H1 (cell line): ENCODE results near the gene SKIL. TPM values are rescaled to one million over a fixed set of nuclear protein-coding genes. Genes with fewer than 3 reads are reported as not detected.

Source experiments
- CTCF ChIA-PET: fragments of 300-600 bp; sonication (Branson Sonifier 250); formaldehyde crosslinking; loops from one replicate; lab custom pipeline; 2021; ENCODE audit not compliant: partially characterized antibody; lab: Charles Lee
- POLR2A ChIA-PET: fragments of 300-600 bp; sonication (Branson Sonifier 250); formaldehyde crosslinking; loops from one replicate; lab custom pipeline; 2021; ENCODE audit warnings: inconsistent platforms; ENCODE audit not compliant: partially characterized antibody; lab: Charles Lee
- DNase-seq, 2 experiments: peaks; one replicate each; pipeline versions ENCODE4 v3.0.0 to v3.0.0-alpha.2; 2010 to 2022; ENCODE audit warnings: low spot score in 2 of 2, low read depth in 1 of 2, mixed read lengths in 1 of 2
- FAIRE-seq: peaks from 2 replicates; lab custom pipeline; 2011; peaks lifted over from hg19 to GRCh38; lab: Jason Lieb, UNC
- H2AFZ ChIP-seq: 2 replicates; pipeline ENCODE4 v1.8.1; 2012; ENCODE audit warnings: low read length, inconsistent platforms
- H2AK5ac ChIP-seq: 2 replicates; pipeline ENCODE4 v1.6.1; 2013; ENCODE audit warnings: low read depth, low read length
- H2BK120ac ChIP-seq: replicated peaks from 2 replicates; pipeline ENCODE3; 2013; ENCODE audit warnings: low read depth, low read length, inconsistent platforms
- H2BK12ac ChIP-seq: 2 replicates; pipeline ENCODE4 v1.6.1; 2013; ENCODE audit warnings: low read depth, low read length
- H2BK15ac ChIP-seq: 2 replicates; pipeline ENCODE4 v1.6.1; 2013; ENCODE audit warnings: low read length
- H2BK20ac ChIP-seq: 2 replicates; pipeline ENCODE4 v1.6.1; 2013; ENCODE audit warnings: low read length
- H2BK5ac ChIP-seq: 2 replicates; pipeline ENCODE4 v1.6.1; 2013; ENCODE audit warnings: low read depth, low read length
- H3K14ac ChIP-seq: 2 replicates; pipeline ENCODE4 v1.6.1; 2013; ENCODE audit warnings: inconsistent platforms; ENCODE audit not compliant: insufficient read length
- H3K18ac ChIP-seq: 2 replicates; pipeline ENCODE4 v1.6.1; 2013; ENCODE audit warnings: low read length; ENCODE audit errors: extremely low read depth
- H3K23ac ChIP-seq: 2 replicates; pipeline ENCODE4 v1.6.1; 2013; ENCODE audit warnings: inconsistent platforms; ENCODE audit not compliant: insufficient read length
- H3K23me2 ChIP-seq: 2 replicates; pipeline ENCODE4 v1.6.1; 2013; ENCODE audit warnings: low read depth, low read length
- H3K27ac ChIP-seq: 2 replicates; pipeline ENCODE4 v1.6.1; 2011; ENCODE audit warnings: low read depth, low read length, inconsistent platforms
- H3K27me3 ChIP-seq, 4 experiments: replicated peaks in 1 of 4; 1 replicate in 1 of 4; 2 replicates in 3 of 4; pipeline versions ENCODE4 v1.6.1 to v1.8.1; 2011 to 2013; ENCODE audit warnings: low read length in 3 of 4, mild to moderate bottlenecking in 3 of 4, inconsistent platforms in 2 of 4, mixed read lengths in 2 of 4, moderate library complexity in 1 of 4; ENCODE audit not compliant: control insufficient read depth in 3 of 4, insufficient read depth in 3 of 4; ENCODE audit errors: extremely low read depth in 1 of 4
- H3K36me3 ChIP-seq, 4 experiments: 2 replicates each; pipeline versions ENCODE4 v1.6.1 to v1.8.1; 2011 to 2013; ENCODE audit warnings: mild to moderate bottlenecking in 4 of 4, low read length in 3 of 4, moderate library complexity in 2 of 4, control low read depth in 1 of 4, inconsistent platforms in 1 of 4; ENCODE audit not compliant: insufficient read depth in 4 of 4, control insufficient read depth in 2 of 4
- H3K4ac ChIP-seq: replicated peaks from 2 replicates; pipeline ENCODE3; 2013; ENCODE audit warnings: low read length, low read depth, mixed read lengths, inconsistent platforms; ENCODE audit not compliant: insufficient read length
- H3K4me1 ChIP-seq, 4 experiments: replicated peaks in 1 of 4; 1 replicate in 1 of 4; 2 replicates in 3 of 4; pipeline versions ENCODE4 v1.6.1 to v1.8.1; 2011 to 2013; ENCODE audit warnings: low read length in 3 of 4, inconsistent platforms in 2 of 4, mixed read lengths in 1 of 4; ENCODE audit not compliant: insufficient read depth in 4 of 4, control insufficient read depth in 3 of 4
- H3K4me2 ChIP-seq, 2 experiments: 2 replicates each; pipeline versions ENCODE4 v1.6.1 to v1.8.1; 2011 to 2013; ENCODE audit warnings: low read depth in 2 of 2, low read length in 2 of 2, control low read depth in 1 of 2, inconsistent platforms in 1 of 2, mild to moderate bottlenecking in 1 of 2; ENCODE audit not compliant: insufficient read depth in 1 of 2
- H3K4me3 ChIP-seq, 4 experiments: fragments of 200-600, 300-600 bp in 1 of 4; sonication (generic), shearing (Covaris generic), sonication (Bioruptor Twin) in 1 of 4; 2 replicates each; pipeline versions ENCODE4 v1.5.1 to v1.8.1; 2011 to 2016; ENCODE audit warnings: low read length in 4 of 4, low read depth in 3 of 4, control low read depth in 2 of 4, inconsistent platforms in 2 of 4, mild to moderate bottlenecking in 2 of 4, mixed read lengths in 1 of 4, moderate library complexity in 1 of 4; ENCODE audit not compliant: insufficient read depth in 2 of 4; ENCODE audit errors: extremely low read depth in 1 of 4
- H3K56ac ChIP-seq: replicated peaks from 2 replicates; pipeline ENCODE3; 2013; ENCODE audit warnings: low read depth, mild to moderate bottlenecking, mixed read lengths, low read length, inconsistent platforms; ENCODE audit not compliant: insufficient read length
- H3K79me1 ChIP-seq: 2 replicates; pipeline ENCODE4 v1.6.1; 2013; ENCODE audit warnings: low read depth, low read length, control low read depth
- H3K79me2 ChIP-seq, 2 experiments: 2 replicates each; pipeline versions ENCODE4 v1.6.1 to v1.8.1; 2012 to 2013; ENCODE audit warnings: low read length in 2 of 2, mild to moderate bottlenecking in 2 of 2, inconsistent platforms in 1 of 2; ENCODE audit not compliant: insufficient read depth in 2 of 2, control insufficient read depth in 1 of 2
- H3K9ac ChIP-seq, 4 experiments: replicated peaks in 1 of 4; 1 replicate in 1 of 4; 2 replicates in 3 of 4; pipeline versions ENCODE4 v1.6.1 to v1.8.1; 2011 to 2013; ENCODE audit warnings: low read depth in 3 of 4, low read length in 3 of 4, control low read depth in 2 of 4, mild to moderate bottlenecking in 2 of 4, moderate library complexity in 2 of 4, inconsistent platforms in 1 of 4; ENCODE audit errors: extremely low read depth in 1 of 4
- H3K9me3 ChIP-seq, 2 experiments: 2 replicates each; pipeline versions ENCODE4 v1.6.1 to v1.8.1; 2012 to 2013; ENCODE audit warnings: mild to moderate bottlenecking in 2 of 2, moderate library complexity in 2 of 2, control low read depth in 1 of 2, inconsistent platforms in 1 of 2, low read depth in 1 of 2, low read length in 1 of 2, mixed read lengths in 1 of 2; ENCODE audit not compliant: insufficient read depth in 2 of 2
- H4K20me1 ChIP-seq, 2 experiments: replicated peaks in 1 of 2; 2 replicates each; pipeline versions ENCODE3 to v1.8.1; 2011 to 2013; ENCODE audit warnings: inconsistent platforms in 2 of 2, low read length in 2 of 2, mild to moderate bottlenecking in 1 of 2; ENCODE audit not compliant: insufficient read depth in 2 of 2, control insufficient read depth in 1 of 2
- H4K5ac ChIP-seq: 2 replicates; pipeline ENCODE4 v1.6.1; 2013; ENCODE audit warnings: low read length, low read depth, mixed read lengths, inconsistent platforms; ENCODE audit not compliant: insufficient read length
- H4K8ac ChIP-seq: 2 replicates; pipeline ENCODE4 v1.8.0; 2013; ENCODE audit warnings: mild to moderate bottlenecking, moderate library complexity, low read length, inconsistent platforms; ENCODE audit not compliant: insufficient read depth; ENCODE audit errors: extremely low read depth
- H4K91ac ChIP-seq: replicated peaks from 2 replicates; pipeline ENCODE3; 2013; ENCODE audit warnings: low read length, mixed read lengths, inconsistent platforms; ENCODE audit not compliant: insufficient read length
- E2F6 ChIP-seq: IDR thresholded peaks from 2 replicates; pipeline ENCODE4 v1.6.1; 2012; ENCODE audit warnings: inconsistent platforms
- POLR2AphosphoS5 ChIP-seq: IDR thresholded peaks from 2 replicates; pipeline ENCODE4 v1.6.1; 2011; ENCODE audit warnings: low read depth, low read length
- WGBS, 2 experiments: shearing (Covaris generic) in 1 of 2; methylation state at CpG; one replicate each; pipeline versions ENCODE4 v1.1.6 to v1.1.7; 2013 to 2015; ENCODE audit warnings: low lambda C conversion rate in 2 of 2, mixed read lengths in 2 of 2, inconsistent platforms in 1 of 2, low coverage in 1 of 2, missing lambda C conversion rate in 1 of 2; ENCODE audit not compliant: insufficient replicate concordance in 2 of 2, insufficient coverage in 1 of 2, insufficient read length in 1 of 2; ENCODE audit errors: extremely low coverage in 1 of 2, missing lambda C conversion rate in 1 of 2; 5-methylcytosine and 5-hydroxymethylcytosine counted together
- polyA plus RNA-seq, 7 experiments: library from polyadenylated mRNA; depleted of rRNA in 3 of 7; stranded (reverse) in 5 of 7; unstranded in 2 of 7; fragments of >200 nt in 5 of 7; fragments of 200-250 nt in 2 of 7; gene quantifications; 1 replicate in 5 of 7; 2 replicates in 1 of 7; 4 replicates in 1 of 7; pipeline versions ENCODE4 v1.2.1 to v1.2.3, GENCODE V29; 2011 to 2013; ENCODE audit warnings: missing spikeins in 2 of 7, mixed read lengths in 2 of 7
- total RNA-seq: library from RNA; stranded (reverse); fragmentation: NEBNext Ultra II Directional; extraction: Animal tissue kit (Norgen Biotek cat#: 25700); gene quantifications from 2 replicates; pipeline ENCODE4 v1.2.1, GENCODE V29; 2021

SKIL gene
- total and polyA plus RNA-seq, 2 of the 8 experiments (the other 6 are each of a cell fraction or from before 2014, with no cell fraction given), result 13.2 to 277 TPM

- Histone ChIP-seq H3K79me1 (no peaks in the 10 kb centered on the region), H4K8ac (no peak overlapping the region), H2BK5ac (no peak overlapping the region), H3K4me1 (peaks cover 0 to 8% (median 0%) of the 10 kb centered on the region in 4 experiments; a peak in 2 of 7 replicates), H3K23me2 (no peaks in the 10 kb centered on the region; the same call in 1 of the 2 replicates), H2AK5ac (no peak overlapping the region), H4K20me1 (no peaks in the 10 kb centered on the region), H3K18ac (no peak overlapping the region), H2BK120ac (no peak overlapping the region), H3K4me2 (no peak overlapping the region), H2BK20ac (no peak overlapping the region), H3K79me2 (no peaks in the 10 kb centered on the region), H3K23ac (no peak overlapping the region), H2BK15ac (no peak overlapping the region), H4K5ac (no peak overlapping the region), H2AFZ (no peak overlapping the region), H2BK12ac (no peak overlapping the region), H3K27me3 (no peaks in the 10 kb centered on the region; a peak in 1 of 7 replicates), H4K91ac (no peak overlapping the region), H3K27ac (no peak overlapping the region), H3K14ac (no peak overlapping the region), H3K36me3 (no peaks in the 10 kb centered on the region), H3K4me3 (no peak overlapping the region), H3K56ac (no peak overlapping the region), H3K9ac (no peak overlapping the region), H3K9me3 (no peaks in the 10 kb centered on the region), H3K4ac (no peak overlapping the region)
- no peak for TF ChIP-seq E2F6
- no peak for TF ChIP-seq POLR2AphosphoS5
- no peak for FAIRE-seq
- ChIA-PET POLR2A (no interaction called here), CTCF (interaction anchor here (0.8 to 1.8 kb wide), 3 partner anchors 15 to 262 kb away, joined by 3 to 6 read pairs (median 3); no protein-coding TSS in a partner anchor)
- no peak for DNase-seq
- WGBS, 2 experiments, result 81% methylated on average over 1 of the region's 1 CpG; no CpG with 5 or more reads in 1 of the 2 experiments
Observed at GRCh38 chr3:170429050-170429449, 71.5 kb downstream of the SKIL start.
